Tibial nerve (tissue), 4 donors: Measurements from ENCODE around the gene PROM1.

ENCODE experiments used
- EP300 ChIP-seq, 2 donors: sonication (generic); formaldehyde crosslinking; IDR thresholded peaks; one replicate each; pipeline ENCODE4 v1.6.1; 2017; ENCODE audit warnings: antibody characterized with exemption in 2 of 2, mild to moderate bottlenecking in 1 of 2
- POLR2A ChIP-seq, 2 donors: fragments of 450-650 bp; IDR thresholded peaks; one replicate each; pipeline ENCODE4 v1.6.1; 2017; ENCODE audit warnings: antibody characterized with exemption in 2 of 2, mild to moderate bottlenecking in 2 of 2, moderate library complexity in 2 of 2
- TF ChIP-seq, protein P1 (sequence below), 5 experiments: fragments of 200-600 bp in 3 of 5; fragments of 450-650 bp in 2 of 5; sonication (generic) in 3 of 5; IDR thresholded peaks; one replicate each; pipeline ENCODE4 v1.5.1; 2016 to 2019; ENCODE audit warnings: antibody characterized with exemption in 5 of 5, mild to moderate bottlenecking in 3 of 5, moderate library complexity in 2 of 5

GRCh38 chr4:16110199-16110598 lies 26.4 kb upstream of the PROM1 start:
- TF ChIP-seq, protein P1, sequence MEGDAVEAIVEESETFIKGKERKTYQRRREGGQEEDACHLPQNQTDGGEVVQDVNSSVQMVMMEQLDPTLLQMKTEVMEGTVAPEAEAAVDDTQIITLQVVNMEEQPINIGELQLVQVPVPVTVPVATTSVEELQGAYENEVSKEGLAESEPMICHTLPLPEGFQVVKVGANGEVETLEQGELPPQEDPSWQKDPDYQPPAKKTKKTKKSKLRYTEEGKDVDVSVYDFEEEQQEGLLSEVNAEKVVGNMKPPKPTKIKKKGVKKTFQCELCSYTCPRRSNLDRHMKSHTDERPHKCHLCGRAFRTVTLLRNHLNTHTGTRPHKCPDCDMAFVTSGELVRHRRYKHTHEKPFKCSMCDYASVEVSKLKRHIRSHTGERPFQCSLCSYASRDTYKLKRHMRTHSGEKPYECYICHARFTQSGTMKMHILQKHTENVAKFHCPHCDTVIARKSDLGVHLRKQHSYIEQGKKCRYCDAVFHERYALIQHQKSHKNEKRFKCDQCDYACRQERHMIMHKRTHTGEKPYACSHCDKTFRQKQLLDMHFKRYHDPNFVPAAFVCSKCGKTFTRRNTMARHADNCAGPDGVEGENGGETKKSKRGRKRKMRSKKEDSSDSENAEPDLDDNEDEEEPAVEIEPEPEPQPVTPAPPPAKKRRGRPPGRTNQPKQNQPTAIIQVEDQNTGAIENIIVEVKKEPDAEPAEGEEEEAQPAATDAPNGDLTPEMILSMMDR (IDR thresholded peaks at IDR 0.05) = no peak
- TF ChIP-seq POLR2A (IDR thresholded peaks at IDR 0.05) (no peak), EP300 (IDR thresholded peaks at IDR 0.05) (no peak)
